ENCODE results near the gene MAP3K20. TPM values are rescaled to one million over a fixed set of nuclear protein-coding genes. Genes with fewer than 3 reads are reported as not detected.

MAP3K20 gene
- total RNA-seq, 1 donor from 2014 or later, result 21.3 TPM

DNA sequence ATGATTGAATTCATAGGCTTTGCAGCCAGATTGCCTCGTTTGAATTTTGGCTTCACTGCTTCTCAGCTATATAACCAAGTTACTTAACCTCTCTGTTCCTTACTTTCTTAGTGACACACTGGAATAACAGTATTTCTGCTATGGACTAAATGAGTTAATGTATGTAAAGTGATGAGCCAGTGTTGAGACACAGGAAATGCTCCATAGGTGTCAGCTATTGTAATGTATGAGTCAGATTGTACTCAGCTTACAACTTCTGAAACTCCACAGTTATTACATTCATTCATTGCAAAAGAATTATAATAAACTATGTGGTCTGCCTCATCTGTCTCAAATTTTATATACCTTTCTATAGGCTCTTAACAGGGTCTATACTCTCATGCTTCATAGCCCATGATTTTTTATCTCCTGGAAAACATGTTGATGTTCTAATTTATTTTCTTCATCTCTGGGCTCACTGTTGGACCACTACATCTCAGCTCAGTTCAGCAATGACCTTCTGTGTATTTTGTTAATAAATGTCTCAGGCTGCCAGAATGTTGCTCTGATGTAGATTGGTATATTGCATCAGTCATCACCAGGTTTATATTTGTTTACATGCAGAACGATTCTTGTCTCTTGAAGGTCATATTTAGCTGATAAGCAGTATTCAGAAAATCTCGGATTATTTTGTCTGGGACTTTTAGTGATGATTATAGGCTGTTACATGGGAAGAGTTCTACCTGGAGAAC is 76.2 kb downstream of the MAP3K20 start:
- TF ChIP-seq, protein P1, sequence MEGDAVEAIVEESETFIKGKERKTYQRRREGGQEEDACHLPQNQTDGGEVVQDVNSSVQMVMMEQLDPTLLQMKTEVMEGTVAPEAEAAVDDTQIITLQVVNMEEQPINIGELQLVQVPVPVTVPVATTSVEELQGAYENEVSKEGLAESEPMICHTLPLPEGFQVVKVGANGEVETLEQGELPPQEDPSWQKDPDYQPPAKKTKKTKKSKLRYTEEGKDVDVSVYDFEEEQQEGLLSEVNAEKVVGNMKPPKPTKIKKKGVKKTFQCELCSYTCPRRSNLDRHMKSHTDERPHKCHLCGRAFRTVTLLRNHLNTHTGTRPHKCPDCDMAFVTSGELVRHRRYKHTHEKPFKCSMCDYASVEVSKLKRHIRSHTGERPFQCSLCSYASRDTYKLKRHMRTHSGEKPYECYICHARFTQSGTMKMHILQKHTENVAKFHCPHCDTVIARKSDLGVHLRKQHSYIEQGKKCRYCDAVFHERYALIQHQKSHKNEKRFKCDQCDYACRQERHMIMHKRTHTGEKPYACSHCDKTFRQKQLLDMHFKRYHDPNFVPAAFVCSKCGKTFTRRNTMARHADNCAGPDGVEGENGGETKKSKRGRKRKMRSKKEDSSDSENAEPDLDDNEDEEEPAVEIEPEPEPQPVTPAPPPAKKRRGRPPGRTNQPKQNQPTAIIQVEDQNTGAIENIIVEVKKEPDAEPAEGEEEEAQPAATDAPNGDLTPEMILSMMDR (IDR thresholded peaks at IDR 0.05), result no peak
- no peaks in the 10 kb centered on the region for H3K27me3 ChIP-seq
- no peaks in the 10 kb centered on the region for H3K36me3 ChIP-seq
- no peak overlapping the region for H3K27ac ChIP-seq
- H3K4me3 ChIP-seq, result no peak overlapping the region
- peaks cover 0 to 11% of the 10 kb centered on the region in 2 donors for H3K4me1 ChIP-seq
- no peak for DNase-seq (ENCODE audit: low spot score in 2 of 2)
- intact Hi-C loops (cut with DNase I), result no loop called here
- H3K9me3 ChIP-seq, result no peaks in the 10 kb centered on the region

DNA sequence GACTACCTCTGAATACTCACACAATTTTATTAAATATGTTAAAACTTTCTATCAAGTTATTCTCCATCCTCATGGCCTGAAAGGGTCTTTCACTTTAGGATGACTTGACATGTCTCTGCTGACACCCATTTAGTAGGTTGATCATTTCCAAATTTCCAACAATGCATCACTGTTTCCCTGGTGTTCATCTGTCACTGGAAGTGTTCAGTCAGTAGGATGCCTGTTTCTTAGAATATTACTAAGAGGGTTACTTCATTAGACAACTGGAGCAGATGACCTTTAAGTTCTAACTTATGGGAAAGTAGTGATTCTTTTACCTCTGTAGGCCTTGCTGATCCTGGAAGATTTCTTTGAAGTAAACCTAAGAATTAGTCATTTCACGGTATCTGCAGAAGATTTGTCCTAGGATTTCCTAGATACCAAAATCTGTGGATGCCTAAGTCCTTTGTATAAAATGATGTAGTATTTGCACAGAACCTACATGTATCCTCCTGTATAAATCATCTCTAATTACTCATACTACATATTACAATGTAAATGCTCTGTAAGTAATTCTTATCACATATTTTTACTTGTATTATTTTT is 77.7 kb downstream of the MAP3K20 start:
- H3K4me1 ChIP-seq, result peaks cover 0 to 7% of the 10 kb centered on the region in 2 donors
- intact Hi-C loops (cut with DNase I), result no loop called here

DNA sequence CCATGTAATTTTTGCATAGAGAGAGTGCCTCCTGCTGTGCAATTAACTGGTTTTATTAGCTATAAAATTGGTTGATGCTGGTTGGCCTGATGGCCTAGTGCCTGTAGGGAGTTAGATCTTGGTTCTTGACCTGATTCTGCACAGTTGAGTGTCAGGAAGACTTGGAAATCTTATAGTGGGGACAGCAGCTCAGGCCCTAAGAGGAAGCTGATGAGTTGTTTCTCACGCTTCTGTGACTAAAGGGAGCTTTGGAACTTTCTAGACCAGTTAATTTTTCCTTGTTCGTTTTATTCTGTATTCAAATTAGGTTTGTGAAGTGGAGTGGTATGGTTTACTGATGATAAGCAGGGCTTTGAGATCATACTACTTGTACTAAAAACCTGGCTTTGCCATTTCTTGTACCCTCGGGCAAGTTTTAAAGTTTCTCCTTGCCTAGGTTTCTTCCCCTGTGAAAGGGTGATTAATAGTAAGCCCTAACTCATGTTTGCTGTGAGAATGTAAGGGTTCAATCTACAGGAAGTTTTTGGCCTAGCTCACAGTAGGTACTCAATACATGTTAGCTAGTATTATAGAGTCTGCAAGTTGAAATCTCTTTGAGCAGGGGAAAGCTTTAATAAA is 82.1 kb downstream of the MAP3K20 start:
- no peaks in the 10 kb centered on the region for H3K36me3 ChIP-seq
- TF ChIP-seq, protein P1 (IDR thresholded peaks at IDR 0.05), result no peak
- no peaks in the 10 kb centered on the region for H3K9me3 ChIP-seq
- intact Hi-C loops (cut with DNase I), result loop anchor here (2.0 to 5.0 kb wide), 3 partner anchors 40 to 70 kb away; no protein-coding TSS in a partner anchor
- no peaks in the 10 kb centered on the region for H3K27me3 ChIP-seq
- no peak for DNase-seq (ENCODE audit: low spot score in 2 of 2)
- peak overlapping the region in 1 of 2 donors; percentile 4 for H3K27ac ChIP-seq
- peaks cover 6 to 14% of the 10 kb centered on the region in 2 donors for H3K4me1 ChIP-seq
- no peak overlapping the region for H3K4me3 ChIP-seq

More for the DNA sequence above, 77.7 kb downstream of the MAP3K20 start:
- TF ChIP-seq, protein P1 (IDR thresholded peaks at IDR 0.05), result no peak
- Histone ChIP-seq H3K27ac (no peak overlapping the region), H3K4me3 (no peak overlapping the region), H3K36me3 (no peaks in the 10 kb centered on the region), H3K9me3 (no peaks in the 10 kb centered on the region), H3K27me3 (no peaks in the 10 kb centered on the region)
- DNase-seq (ENCODE audit: low spot score in 2 of 2), result no peak

DNA sequence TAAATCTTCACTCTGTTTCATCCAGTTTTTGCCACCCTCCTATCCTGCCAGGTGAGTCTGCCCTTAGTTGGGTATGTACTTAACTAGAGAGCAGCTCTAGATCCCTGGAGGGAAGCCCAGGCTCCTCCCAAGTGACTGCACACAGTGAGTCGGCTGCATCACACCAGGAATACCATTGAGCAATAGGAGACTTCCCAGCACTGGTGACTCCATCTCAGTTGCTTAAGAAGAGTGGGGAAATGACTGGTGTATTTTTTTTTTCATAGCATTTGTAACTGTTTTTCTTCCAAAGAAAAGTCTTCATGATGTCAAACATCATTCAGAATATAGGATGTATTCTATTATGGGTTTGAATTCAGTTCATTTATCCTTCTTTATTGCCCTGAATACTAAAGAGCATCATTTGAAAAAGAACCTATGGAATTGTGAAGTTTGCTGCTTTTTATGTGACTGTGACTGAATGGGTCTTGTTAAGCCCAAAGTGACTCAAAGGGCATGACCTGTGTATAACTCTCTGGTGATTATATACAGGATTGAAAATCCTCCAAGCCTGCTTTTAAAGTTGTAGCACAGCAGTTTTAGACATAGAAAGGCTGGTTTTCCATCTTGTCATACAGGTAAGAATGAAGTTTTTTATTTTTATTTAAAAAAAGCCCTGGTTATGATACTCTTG is 84.3 kb downstream of the MAP3K20 start:
- DNase-seq (ENCODE audit: low spot score in 2 of 2), result peak; percentile 90 to 98
- Histone ChIP-seq H3K27ac (peak overlapping the region; percentile 62 to 79), H3K4me3 (no peak overlapping the region), H3K4me1 (peaks cover 6 to 14% of the 10 kb centered on the region in 2 donors), H3K9me3 (no peaks in the 10 kb centered on the region), H3K36me3 (no peaks in the 10 kb centered on the region), H3K27me3 (no peaks in the 10 kb centered on the region)
- TF ChIP-seq, protein P1 (IDR thresholded peaks at IDR 0.05), result no peak
- intact Hi-C loops (cut with DNase I), result loop anchor here (1.0 to 5.0 kb wide), 5 partner anchors 23 to 133 kb away; no protein-coding TSS in a partner anchor

DNA sequence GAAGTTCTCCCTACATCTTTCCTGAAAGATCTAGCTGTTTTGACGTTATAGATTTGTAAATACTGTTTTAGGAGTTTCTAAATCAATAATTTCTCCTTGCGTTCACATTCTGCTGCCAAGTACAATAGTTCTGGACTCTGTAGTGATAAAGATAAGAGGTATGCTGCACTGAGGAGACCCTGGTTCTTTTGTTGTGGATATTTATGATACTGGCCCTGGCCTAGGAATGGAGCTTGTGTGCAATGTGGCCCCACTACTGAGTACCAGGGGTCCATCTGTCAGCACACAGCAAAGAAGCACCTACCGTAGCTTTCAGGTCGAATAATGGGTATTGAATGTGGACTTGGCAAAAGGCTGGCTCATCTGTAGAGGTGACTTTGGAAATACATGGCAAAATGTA is 85.0 kb downstream of the MAP3K20 start:
- no peak for DNase-seq (ENCODE audit: low spot score in 2 of 2)
- H3K27ac ChIP-seq, result peak overlapping the region; percentile 62 to 79
- H3K4me3 ChIP-seq, result no peak overlapping the region
- H3K27me3 ChIP-seq, result no peaks in the 10 kb centered on the region
- H3K9me3 ChIP-seq, result no peaks in the 10 kb centered on the region
- TF ChIP-seq, protein P1 (IDR thresholded peaks at IDR 0.05), result no peak
- peaks cover 6 to 14% of the 10 kb centered on the region in 2 donors for H3K4me1 ChIP-seq
- intact Hi-C loops (cut with DNase I), result loop anchor here (2.0 kb wide), 1 partner anchor 22 kb away; no protein-coding TSS in a partner anchor
- no peaks in the 10 kb centered on the region for H3K36me3 ChIP-seq

All from ascending aorta (tissue), 2 donors.